Lower leg skin (tissue), 3 donors: ENCODE data around the gene AMPH.

Experiments
- POLR2A ChIP-seq, 2 donors: fragments of 450-650 bp; IDR thresholded peaks; one replicate each; pipeline ENCODE4 v1.6.1; 2016 to 2017; ENCODE audit warnings: antibody characterized with exemption in 2 of 2, mild to moderate bottlenecking in 1 of 2, moderate library complexity in 1 of 2
- TF ChIP-seq, protein P1 (sequence below), 3 donors: fragments of 450-650 bp; IDR thresholded peaks; one replicate each; pipeline ENCODE4 v1.5.1; 2016; ENCODE audit warnings: antibody characterized with exemption in 3 of 3, mild to moderate bottlenecking in 3 of 3, moderate library complexity in 2 of 3

DNA sequence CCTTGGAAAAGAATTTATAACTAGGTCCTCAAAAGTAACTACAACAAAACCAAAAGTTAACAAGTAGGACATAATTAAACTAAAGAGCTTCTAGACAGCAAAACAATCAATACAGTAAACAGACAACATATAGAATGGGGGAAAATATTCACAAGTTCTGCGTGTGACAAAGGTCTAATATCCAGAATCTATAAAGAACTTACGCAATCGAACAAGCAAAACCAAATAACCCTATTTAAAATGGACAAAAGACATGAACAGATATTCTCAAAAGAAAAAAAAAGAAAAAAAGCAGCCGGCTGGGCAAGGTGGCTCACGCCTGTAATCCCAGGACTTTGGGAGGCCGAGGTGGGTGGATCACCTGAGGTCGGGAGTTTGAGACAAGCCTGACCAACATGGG, 33.8 kb upstream of the AMPH start:
- no peak for TF ChIP-seq POLR2A (IDR thresholded peaks at IDR 0.05)
- TF ChIP-seq, protein P1, sequence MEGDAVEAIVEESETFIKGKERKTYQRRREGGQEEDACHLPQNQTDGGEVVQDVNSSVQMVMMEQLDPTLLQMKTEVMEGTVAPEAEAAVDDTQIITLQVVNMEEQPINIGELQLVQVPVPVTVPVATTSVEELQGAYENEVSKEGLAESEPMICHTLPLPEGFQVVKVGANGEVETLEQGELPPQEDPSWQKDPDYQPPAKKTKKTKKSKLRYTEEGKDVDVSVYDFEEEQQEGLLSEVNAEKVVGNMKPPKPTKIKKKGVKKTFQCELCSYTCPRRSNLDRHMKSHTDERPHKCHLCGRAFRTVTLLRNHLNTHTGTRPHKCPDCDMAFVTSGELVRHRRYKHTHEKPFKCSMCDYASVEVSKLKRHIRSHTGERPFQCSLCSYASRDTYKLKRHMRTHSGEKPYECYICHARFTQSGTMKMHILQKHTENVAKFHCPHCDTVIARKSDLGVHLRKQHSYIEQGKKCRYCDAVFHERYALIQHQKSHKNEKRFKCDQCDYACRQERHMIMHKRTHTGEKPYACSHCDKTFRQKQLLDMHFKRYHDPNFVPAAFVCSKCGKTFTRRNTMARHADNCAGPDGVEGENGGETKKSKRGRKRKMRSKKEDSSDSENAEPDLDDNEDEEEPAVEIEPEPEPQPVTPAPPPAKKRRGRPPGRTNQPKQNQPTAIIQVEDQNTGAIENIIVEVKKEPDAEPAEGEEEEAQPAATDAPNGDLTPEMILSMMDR (IDR thresholded peaks at IDR 0.05) = no peak
